G401.6 (cell line): ENCODE data around the gene OPN1MW2.
"Not testable (repeated sequence)": the region's sequence is repeated elsewhere in the genome, so short reads cannot be mapped to it uniquely, and the experiment has no call there.

Experiments used
- FAIRE-seq: peaks from 2 replicates; lab custom pipeline; 2012; peaks lifted over from hg19 to GRCh38; lab: Jason Lieb, UNC

Gene OPN1MW2

GRCh38 chrX:154269245-154269644 is 49.7 kb downstream of the OPN1MW2 start:
- FAIRE-seq = not testable (repeated sequence)
